Gastrocnemius medialis (tissue), 4 donors: ENCODE data around the gene KRT83.

Source experiments
- CTCF ChIP-seq, 5 experiments: fragments of 450-650 bp in 3 of 5; fragments of 200-600 bp in 2 of 5; sonication (generic) in 2 of 5; IDR thresholded peaks in 4 of 5; conservative IDR thresholded peaks in 1 of 5; 1 replicate in 4 of 5; 2 replicates in 1 of 5; pipeline ENCODE4 v1.5.1; 2016 to 2019; ENCODE audit warnings: antibody characterized with exemption in 5 of 5, mild to moderate bottlenecking in 3 of 5, moderate library complexity in 3 of 5
- POLR2A ChIP-seq, 2 donors: fragments of 450-650 bp; IDR thresholded peaks; one replicate each; pipeline ENCODE4 v1.6.1; 2017; ENCODE audit warnings: antibody characterized with exemption in 2 of 2, mild to moderate bottlenecking in 2 of 2, moderate library complexity in 2 of 2

GRCh38 chr12:52332381-52332780 is 11.2 kb upstream of the KRT83 start:
- no peak for TF ChIP-seq CTCF (IDR thresholded peaks at IDR 0.05 in 4 of 5, conservative IDR thresholded peaks at IDR 0.05 in 1 of 5)
- TF ChIP-seq POLR2A (IDR thresholded peaks at IDR 0.05), result no peak
